Left lung (tissue), 10 donors: Measurements from ENCODE around the gene ATP5PO. TPM values are rescaled to one million over a fixed set of nuclear protein-coding genes. Genes with fewer than 3 reads are reported as not detected.
"Not testable (repeated sequence)": the region's sequence is repeated elsewhere in the genome, so short reads cannot be mapped to it uniquely, and the experiment has no call there.

Experiments
- ATAC-seq: fragments of 200-7000 bp; cut with Tn5 transposase; one replicate; pipeline ENCODE4 v1.9.1; 2020; ENCODE audit warnings: moderate library complexity
- DNase-seq, 4 donors: peaks; one replicate each; pipeline ENCODE4 v3.0.0-alpha.2; 2013 to 2020
- H3K27ac ChIP-seq, 2 donors: fragments of 200-600 bp; sonication (generic) in 1 of 2; one replicate each; pipeline versions ENCODE4 v1.5.0 to v1.8.0; 2020 to 2021
- H3K27me3 ChIP-seq, 2 donors: fragments of 200-600 bp; sonication (generic) in 1 of 2; one replicate each; pipeline versions ENCODE4 v1.5.0 to v1.8.0; 2020 to 2021
- H3K36me3 ChIP-seq, 2 donors: fragments of 200-600 bp; sonication (generic) in 1 of 2; one replicate each; pipeline versions ENCODE4 v1.5.0 to v1.8.0; 2020 to 2021
- H3K4me1 ChIP-seq, 2 donors: fragments of 200-600 bp; one replicate each; pipeline ENCODE4 v1.8.0; 2021
- H3K4me3 ChIP-seq, 2 donors: fragments of 200-600 bp; sonication (generic) in 1 of 2; one replicate each; pipeline versions ENCODE4 v1.5.0 to v1.8.0; 2020 to 2021; ENCODE audit warnings: mild to moderate bottlenecking in 1 of 2
- H3K9me3 ChIP-seq, 2 donors: fragments of 200-600 bp; sonication (generic) in 1 of 2; one replicate each; pipeline versions ENCODE4 v1.5.0 to v1.8.0; 2020 to 2021
- CTCF ChIP-seq, 2 donors: fragments of 200-600 bp; sonication (generic) in 1 of 2; IDR thresholded peaks; one replicate each; pipeline versions ENCODE4 v1.5.0 to v1.8.0; 2021; ENCODE audit warnings: antibody characterized with exemption in 2 of 2
- intact Hi-C, 2 donors: fragments of 100-400 bp; cut with DNase I; formaldehyde crosslinking; loops; one replicate each; pipeline versions ENCODE4 v1.11.2 to v1.14.2; 2022
- polyA plus RNA-seq, 6 donors: library from polyadenylated mRNA; unstranded; fragments of 120-200 nt; gene quantifications; one replicate each; pipeline ENCODE4 v1.2.1, GENCODE V29; 2013; ENCODE audit not compliant: insufficient read length in 6 of 6
- total RNA-seq, 2 donors: library from RNA; stranded (reverse); fragmentation: NEBNext Ultra II Directional; extraction: Animal tissue kit (Norgen Biotek cat#: 25700); gene quantifications; one replicate each; pipeline ENCODE4 v1.2.1, GENCODE V29; 2021
- donor health status: DM: no; HTN: yes; CAD: no.
- donor health status: DM: no; HTN: no; CAD: no.

Gene ATP5PO
- total and polyA plus RNA-seq, 8 donors: 152 to 314 (median 279) TPM

GRCh38 chr21:33871171-33871570, 44.4 kb downstream of the ATP5PO start:
- intact Hi-C loops: no loop called here
- Histone ChIP-seq H3K27me3 (no peaks in the 10 kb centered on the region), H3K36me3 (no peaks in the 10 kb centered on the region), H3K4me1 (no peaks in the 10 kb centered on the region), H3K9me3 (no peaks in the 10 kb centered on the region), H3K4me3 (no peak overlapping the region), H3K27ac (no peak overlapping the region)
- no peak for TF ChIP-seq CTCF (IDR thresholded peaks at IDR 0.05)
- ATAC-seq (no peak), DNase-seq (no peak)

GRCh38 chr21:33870768-33871167, 44.8 kb downstream of the ATP5PO start:
- H3K4me1 ChIP-seq: no peaks in the 10 kb centered on the region
- ATAC-seq (no peak), DNase-seq (no peak)
- TF ChIP-seq CTCF (IDR thresholded peaks at IDR 0.05): no peak
- H3K4me3 ChIP-seq: no peak overlapping the region
- H3K27ac ChIP-seq: no peak overlapping the region
- H3K9me3 ChIP-seq: no peaks in the 10 kb centered on the region
- no peaks in the 10 kb centered on the region for H3K36me3 ChIP-seq
- no peaks in the 10 kb centered on the region for H3K27me3 ChIP-seq
- intact Hi-C loops: no loop called here

- H3K36me3 ChIP-seq: no peaks in the 10 kb centered on the region
- intact Hi-C loops: no loop called here
- no peak overlapping the region for H3K4me3 ChIP-seq
- no peaks in the 10 kb centered on the region for H3K4me1 ChIP-seq
- H3K27ac ChIP-seq: no peak overlapping the region
- H3K9me3 ChIP-seq: no peaks in the 10 kb centered on the region
- no peak for ATAC-seq
- DNase-seq: no peak
- TF ChIP-seq CTCF (IDR thresholded peaks at IDR 0.05): no peak
- no peaks in the 10 kb centered on the region for H3K27me3 ChIP-seq
Observed at GRCh38 chr21:33869873-33870272, 45.7 kb downstream of the ATP5PO start.

GRCh38 chr21:33867868-33868267, 47.7 kb downstream of the ATP5PO start:
- intact Hi-C loops, H3K36me3 ChIP-seq, H3K4me1 ChIP-seq, DNase-seq, H3K4me3 ChIP-seq, H3K9me3 ChIP-seq, H3K27me3 ChIP-seq, H3K27ac ChIP-seq, ATAC-seq: not testable (repeated sequence)

- DNase-seq (no peak), ATAC-seq (no peak)
- H3K27ac ChIP-seq: no peak overlapping the region
- no peaks in the 10 kb centered on the region for H3K36me3 ChIP-seq
- no peaks in the 10 kb centered on the region for H3K4me1 ChIP-seq
- H3K9me3 ChIP-seq: no peaks in the 10 kb centered on the region
- intact Hi-C loops: no loop called here
- no peak overlapping the region for H3K4me3 ChIP-seq
- H3K27me3 ChIP-seq: no peaks in the 10 kb centered on the region
- TF ChIP-seq CTCF (IDR thresholded peaks at IDR 0.05): no peak
Observed at GRCh38 chr21:33866826-33867225, 48.8 kb downstream of the ATP5PO start.

GRCh38 chr21:33865996-33866575, 49.5 kb downstream of the ATP5PO start:
- no peaks in the 10 kb centered on the region for H3K27me3 ChIP-seq
- intact Hi-C loops: no loop called here
- H3K36me3 ChIP-seq: no peaks in the 10 kb centered on the region
- DNase-seq (no peak), ATAC-seq (no peak)
- no peaks in the 10 kb centered on the region for H3K4me1 ChIP-seq
- TF ChIP-seq CTCF (IDR thresholded peaks at IDR 0.05): no peak
- H3K27ac ChIP-seq: no peak overlapping the region
- H3K4me3 ChIP-seq: no peak overlapping the region
- no peaks in the 10 kb centered on the region for H3K9me3 ChIP-seq
